Measurements from ENCODE around the gene MYO16. TPM values are rescaled to one million over a fixed set of nuclear protein-coding genes. Genes with fewer than 3 reads are reported as not detected.

Gene MYO16
- total RNA-seq, 1 experiment from 2014 or later, result not detected

DNA sequence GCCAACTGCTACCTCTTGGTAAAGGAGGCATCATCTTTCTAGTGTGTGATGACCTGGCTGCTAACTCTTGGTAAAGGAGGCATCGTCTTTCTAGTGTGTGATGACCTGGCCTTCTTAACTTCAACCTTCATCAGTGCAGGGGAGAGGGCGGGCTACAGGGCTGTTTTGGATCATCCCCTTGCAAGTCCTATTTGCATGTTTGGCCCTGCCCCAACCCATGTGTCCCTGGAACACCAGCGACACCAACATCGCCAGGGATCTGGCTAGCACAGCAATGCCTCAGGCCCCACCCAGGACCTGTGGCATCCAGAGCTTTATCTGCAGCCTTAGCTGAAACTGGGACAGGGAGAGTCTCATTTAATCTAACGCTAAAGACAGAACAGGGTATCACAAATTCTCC, 492.4 kb downstream of the MYO16 start:
- no peak overlapping the region for H3K4me2 ChIP-seq (ENCODE audit: insufficient read depth, insufficient read length, low read length)
- H3K4me1 ChIP-seq (ENCODE audit: insufficient read depth, low read length), result no peaks in the 10 kb centered on the region
- H3K56ac ChIP-seq (ENCODE audit: insufficient read length, low read depth, low read length), result no peak overlapping the region
- peaks cover 10 to 12% of the 10 kb centered on the region in 2 experiments for H3K4me1 Mint-ChIP-seq
- no peaks in the 10 kb centered on the region for H3K36me3 Mint-ChIP-seq (ENCODE audit: insufficient read depth in 1 of 3, low read depth in 3 of 3)
- TF ChIP-seq, protein P1, sequence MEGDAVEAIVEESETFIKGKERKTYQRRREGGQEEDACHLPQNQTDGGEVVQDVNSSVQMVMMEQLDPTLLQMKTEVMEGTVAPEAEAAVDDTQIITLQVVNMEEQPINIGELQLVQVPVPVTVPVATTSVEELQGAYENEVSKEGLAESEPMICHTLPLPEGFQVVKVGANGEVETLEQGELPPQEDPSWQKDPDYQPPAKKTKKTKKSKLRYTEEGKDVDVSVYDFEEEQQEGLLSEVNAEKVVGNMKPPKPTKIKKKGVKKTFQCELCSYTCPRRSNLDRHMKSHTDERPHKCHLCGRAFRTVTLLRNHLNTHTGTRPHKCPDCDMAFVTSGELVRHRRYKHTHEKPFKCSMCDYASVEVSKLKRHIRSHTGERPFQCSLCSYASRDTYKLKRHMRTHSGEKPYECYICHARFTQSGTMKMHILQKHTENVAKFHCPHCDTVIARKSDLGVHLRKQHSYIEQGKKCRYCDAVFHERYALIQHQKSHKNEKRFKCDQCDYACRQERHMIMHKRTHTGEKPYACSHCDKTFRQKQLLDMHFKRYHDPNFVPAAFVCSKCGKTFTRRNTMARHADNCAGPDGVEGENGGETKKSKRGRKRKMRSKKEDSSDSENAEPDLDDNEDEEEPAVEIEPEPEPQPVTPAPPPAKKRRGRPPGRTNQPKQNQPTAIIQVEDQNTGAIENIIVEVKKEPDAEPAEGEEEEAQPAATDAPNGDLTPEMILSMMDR (conservative IDR thresholded peaks at IDR 0.05), result no peak
- no peak overlapping the region for H4K5ac ChIP-seq (ENCODE audit: insufficient read length, low read depth, low read length)
- no peak overlapping the region for H4K91ac ChIP-seq (ENCODE audit: insufficient read length, low read depth, low read length)
- no peak overlapping the region for H4K8ac ChIP-seq (replicated peaks; ENCODE audit: insufficient read length, low read depth, low read length)
- no peak overlapping the region for H3T11ph ChIP-seq (ENCODE audit: low read length)
- H2BK120ac ChIP-seq (ENCODE audit: low read depth, low read length, poor library complexity, severe bottlenecking), result no peak overlapping the region
- no peak overlapping the region for H3K23ac ChIP-seq (ENCODE audit: insufficient read length, low read depth, low read length)
- H3K79me1 ChIP-seq (ENCODE audit: insufficient read depth, low read depth, low read length, poor library complexity, severe bottlenecking), result no peaks in the 10 kb centered on the region
- no peak for DNase-seq
- no peaks in the 10 kb centered on the region for H3K9me3 ChIP-seq (ENCODE audit: control insufficient read depth, low read depth, low read length)
- H3K27me3 ChIP-seq (ENCODE audit: insufficient read depth, low read length), result no peaks in the 10 kb centered on the region
- no peak overlapping the region; a peak in 1 of 7 replicates for H3K27ac Mint-ChIP-seq
- H3K23me2 ChIP-seq (ENCODE audit: insufficient read length, low read depth, low read length, poor library complexity, severe bottlenecking), result no peaks in the 10 kb centered on the region
- H3K14ac ChIP-seq (ENCODE audit: insufficient read depth, low read length), result no peak overlapping the region
- H2AK5ac ChIP-seq (ENCODE audit: insufficient read length, low read length), result no peak overlapping the region
- H3K27me3 Mint-ChIP-seq (ENCODE audit: low read depth), result no peaks in the 10 kb centered on the region
- no peak overlapping the region for H2BK12ac ChIP-seq (ENCODE audit: insufficient read length, low read depth, low read length)
- H3K27ac ChIP-seq (ENCODE audit: insufficient read length, low read depth, low read length), result no peak overlapping the region
- H3K9ac ChIP-seq (ENCODE audit: extremely low read depth, insufficient read length, low read length), result no peak overlapping the region
- no peak overlapping the region for H2AFZ ChIP-seq (ENCODE audit: low read length)
- no CpG with 5 or more reads among the region's 5 CpGs for WGBS (ENCODE audit: extremely low coverage, insufficient read length, low lambda C conversion rate)
- no peak overlapping the region for H3K4ac ChIP-seq (ENCODE audit: low read depth, low read length)
- H3K18ac ChIP-seq (ENCODE audit: insufficient read length, low read depth, low read length), result no peak overlapping the region
- no peaks in the 10 kb centered on the region for H4K20me1 ChIP-seq (ENCODE audit: control insufficient read depth, insufficient read depth, insufficient read length)
- H3K79me2 ChIP-seq (ENCODE audit: insufficient read depth, low read length), result no peaks in the 10 kb centered on the region
- H2BK5ac ChIP-seq (ENCODE audit: insufficient read length, low read length), result no peak overlapping the region
- no peak overlapping the region; the same call in 1 of the 2 replicates for H2BK15ac ChIP-seq (ENCODE audit: low read depth, low read length)
- no peaks in the 10 kb centered on the region for H3K9me3 Mint-ChIP-seq
- H3K4me3 Mint-ChIP-seq, result no peak overlapping the region
- H2BK20ac ChIP-seq (ENCODE audit: low read depth, low read length, poor library complexity, severe bottlenecking), result no peak overlapping the region
